ENCODE data around the gene MGP. TPM values are rescaled to one million over a fixed set of nuclear protein-coding genes. Genes with fewer than 3 reads are reported as not detected.

The MGP gene
- total and polyA plus RNA-seq, 2 of the 4 experiments (the other 2 are of a cell fraction): 1.4 to 2.7 TPM

DNA sequence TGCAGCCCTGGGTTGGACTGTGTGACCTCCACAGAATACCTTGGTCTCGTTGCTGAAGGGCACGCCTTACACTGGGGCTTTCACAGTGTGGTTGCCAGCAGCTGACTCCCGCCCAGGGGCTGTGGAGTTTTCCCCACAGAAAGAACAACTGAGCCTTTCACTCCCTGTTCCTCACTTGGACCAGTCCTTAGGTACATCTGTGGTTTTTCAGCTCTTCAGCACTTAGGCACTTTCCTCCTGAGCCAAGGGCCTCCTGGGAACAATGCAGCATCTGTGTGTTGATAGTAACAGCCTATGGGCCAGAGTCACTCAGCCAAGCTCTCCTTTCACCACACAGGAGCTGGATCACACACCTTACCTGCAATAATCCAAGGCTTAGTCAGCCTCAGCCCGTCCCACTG, 27.7 kb upstream of the MGP start:
- no peak for ATAC-seq (ENCODE audit: low read depth)
- dilution Hi-C loops (cut with HindIII; ENCODE audit: low sequenced_read_pairs, unreplicated experiment): no loop called here

More for the DNA sequence above, 27.7 kb upstream of the MGP start:
- 100% methylated on average over 1 of the region's 4 CpGs; no CpG with 5 or more reads in 1 of the 2 experiments for WGBS, 2 experiments (ENCODE audit: extremely low coverage in 2 of 2, insufficient read length in 1 of 2)
- Histone ChIP-seq H2BK120ac (ENCODE audit: low read depth, low read length) (no peak overlapping the region), H2BK5ac (ENCODE audit: low read depth, low read length, poor library complexity, severe bottlenecking) (no peak overlapping the region), H2AFZ (replicated peaks; ENCODE audit: low read length, poor library complexity) (no peak overlapping the region), H4K20me1 (ENCODE audit: insufficient read depth, low read length) (no peaks in the 10 kb centered on the region), H2AK5ac (ENCODE audit: low read depth, low read length) (no peak overlapping the region), H3K18ac (ENCODE audit: low read depth, low read length) (no peak overlapping the region), H3K36me3 (ENCODE audit: control insufficient read depth, insufficient read depth, low read length) (no peaks in the 10 kb centered on the region), H3K4me3 (ENCODE audit: insufficient read depth, low read depth, low read length) (no peak overlapping the region), H3K4ac (ENCODE audit: low read depth, low read length) (no peak overlapping the region), H2AK9ac (replicated peaks; ENCODE audit: low read depth, low read length, poor library complexity) (no peak overlapping the region), H3K27me3 (ENCODE audit: control insufficient read depth, insufficient read depth, low read length) (no peaks in the 10 kb centered on the region; the same call in 1 of the 2 replicates), H4K5ac (ENCODE audit: low read depth, low read length) (no peak overlapping the region), H3K56ac (ENCODE audit: extremely low read depth, insufficient read depth, low read length) (no peak overlapping the region), H3K9ac (ENCODE audit: low read depth, low read length) (no peak overlapping the region), H4K91ac (ENCODE audit: insufficient read depth, low read depth, low read length) (no peak overlapping the region), H3K9me3 (ENCODE audit: control insufficient read depth, insufficient read depth, low read length) (no peaks in the 10 kb centered on the region), H3K14ac (replicated peaks; ENCODE audit: low read depth, low read length) (no peak overlapping the region), H2BK20ac (ENCODE audit: low read depth, low read length) (no peak overlapping the region), H3K4me2 (ENCODE audit: low read depth, low read length) (no peak overlapping the region), H3K23ac (ENCODE audit: low read depth, low read length) (no peak overlapping the region), H2BK15ac (ENCODE audit: low read depth, low read length) (no peak overlapping the region), H3K79me1 (ENCODE audit: low read depth in 1 of 2, low read length in 2 of 2) (no peaks in the 10 kb centered on the region), H4K8ac (ENCODE audit: low read depth in 2 of 2, low read length in 2 of 2) (no peak overlapping the region), H3K27ac (ENCODE audit: insufficient read depth, low read length) (no peak overlapping the region), H3K4me1 (ENCODE audit: control insufficient read depth, insufficient read depth, low read length) (peaks cover 1% of the 10 kb centered on the region; the same call in 1 of the 2 replicates), H3K9me1 (ENCODE audit: insufficient read depth, low read length) (no peaks in the 10 kb centered on the region)
- ChIA-PET CTCF (no interaction called here), POLR2A (ENCODE audit: unreplicated experiment) (no interaction called here)
- no TSS peak for BruUV-seq (replicated peaks)
- TF ChIP-seq BHLHE40 (IDR thresholded peaks at IDR 0.05; ENCODE audit: low read depth, low read length): no peak
- intact Hi-C loops (cut with micrococcal nuclease): no loop called here
- in situ Hi-C loops (cut with MboI; ENCODE audit: low sequenced_read_pairs): no loop called here
- no peak for DNase-seq

All from IMR-90 (cell line).